Dendritic cell treated with granulocyte-macrophage colony-stimulating factor and Interleukin-4, amounts not matched to agents 40 ng/mL and 50 ng/mL, for 4 days (primary cell): Measurements from ENCODE around the gene HBQ1.
"Not testable (repeated sequence)": the region's sequence is repeated elsewhere in the genome, so short reads cannot be mapped to it uniquely, and the experiment has no call there.

ENCODE experiments used
- H3K27ac Mint-ChIP-seq: one replicate; pipeline ENCODE4 v1.8.0; 2022; ENCODE audit warnings: mild to moderate bottlenecking, mixed read lengths
- H3K27me3 Mint-ChIP-seq: one replicate; pipeline ENCODE4 v1.8.0; 2022; ENCODE audit warnings: mild to moderate bottlenecking, mixed read lengths
- H3K36me3 Mint-ChIP-seq: one replicate; pipeline ENCODE4 v1.8.0; 2022; ENCODE audit warnings: low read depth, mixed read lengths
- H3K4me1 Mint-ChIP-seq: one replicate; pipeline ENCODE4 v1.8.0; 2022; ENCODE audit warnings: low read depth, mixed read lengths
- H3K4me3 Mint-ChIP-seq: one replicate; pipeline ENCODE4 v1.8.0; 2022; ENCODE audit warnings: mild to moderate bottlenecking, moderate library complexity, mixed read lengths
- H3K9me3 Mint-ChIP-seq: one replicate; pipeline ENCODE4 v1.8.0; 2022; ENCODE audit warnings: mixed read lengths
- intact Hi-C: fragments of 100-400 bp; cut with micrococcal nuclease; formaldehyde crosslinking; loops from one replicate; pipeline ENCODE4 v1.15.0; 2022

Gene HBQ1

DNA sequence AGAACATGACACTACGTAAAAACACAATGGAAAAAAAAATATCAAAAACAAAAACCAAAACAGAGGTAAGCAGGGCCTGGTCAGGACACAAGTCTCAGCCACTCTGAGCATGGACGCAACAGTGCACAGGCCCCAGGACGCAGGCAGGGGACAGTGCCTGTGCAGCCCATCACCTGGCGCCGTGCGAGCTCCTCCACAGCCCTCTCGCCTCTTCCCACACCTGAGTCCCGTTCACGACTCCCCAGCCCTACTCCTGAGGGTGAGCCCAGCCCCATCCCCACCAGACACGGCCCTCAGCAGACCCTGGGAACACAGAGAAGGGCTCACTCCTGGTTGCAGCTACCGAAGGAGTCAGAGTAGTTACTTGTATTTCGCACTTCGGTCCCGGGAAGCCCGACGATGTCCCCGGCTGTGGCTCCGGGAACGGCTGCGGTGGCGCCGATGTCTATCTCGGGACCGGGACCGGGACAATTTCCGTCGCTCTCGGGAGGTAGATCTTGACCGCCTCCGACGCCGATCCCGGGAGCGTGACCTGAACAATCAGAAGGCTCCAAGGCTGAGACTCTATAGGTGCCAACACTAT is 9.4 kb downstream of the HBQ1 start:
- no peak overlapping the region for H3K27ac Mint-ChIP-seq
- peaks cover 6% of the 10 kb centered on the region for H3K4me1 Mint-ChIP-seq
- intact Hi-C loops, result no loop called here

DNA sequence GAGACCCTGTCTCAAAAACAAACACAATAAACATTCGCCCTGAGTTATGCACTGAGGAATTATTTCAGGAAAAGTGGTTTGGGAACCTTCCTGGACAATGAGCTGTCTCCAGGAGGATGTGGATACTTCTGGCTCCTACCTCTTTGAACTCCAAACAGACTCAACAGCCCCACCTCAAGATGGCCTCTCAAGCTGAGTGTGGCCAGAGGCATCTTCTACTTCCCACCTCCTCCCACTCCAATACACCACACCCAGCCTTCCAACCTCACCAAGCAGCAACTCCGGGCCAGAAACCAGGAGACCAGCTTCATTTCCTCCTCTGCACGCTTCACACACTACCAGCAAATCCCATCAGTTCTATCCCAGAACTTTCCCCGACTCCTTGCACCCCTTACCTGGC is 11.6 kb downstream of the HBQ1 start:
- peaks cover 99% of the 10 kb centered on the region for H3K36me3 Mint-ChIP-seq
- no peaks in the 10 kb centered on the region for H3K9me3 Mint-ChIP-seq
- H3K4me1 Mint-ChIP-seq, result peaks cover 6% of the 10 kb centered on the region
- no peak overlapping the region for H3K4me3 Mint-ChIP-seq
- intact Hi-C loops, result no loop called here
- H3K27ac Mint-ChIP-seq, result no peak overlapping the region
- H3K27me3 Mint-ChIP-seq, result no peaks in the 10 kb centered on the region

More for the DNA sequence above, 9.4 kb downstream of the HBQ1 start:
- Mint-ChIP-seq H3K9me3 (no peaks in the 10 kb centered on the region), H3K4me3 (no peak overlapping the region), H3K36me3 (peaks cover 92% of the 10 kb centered on the region), H3K27me3 (no peaks in the 10 kb centered on the region)

DNA sequence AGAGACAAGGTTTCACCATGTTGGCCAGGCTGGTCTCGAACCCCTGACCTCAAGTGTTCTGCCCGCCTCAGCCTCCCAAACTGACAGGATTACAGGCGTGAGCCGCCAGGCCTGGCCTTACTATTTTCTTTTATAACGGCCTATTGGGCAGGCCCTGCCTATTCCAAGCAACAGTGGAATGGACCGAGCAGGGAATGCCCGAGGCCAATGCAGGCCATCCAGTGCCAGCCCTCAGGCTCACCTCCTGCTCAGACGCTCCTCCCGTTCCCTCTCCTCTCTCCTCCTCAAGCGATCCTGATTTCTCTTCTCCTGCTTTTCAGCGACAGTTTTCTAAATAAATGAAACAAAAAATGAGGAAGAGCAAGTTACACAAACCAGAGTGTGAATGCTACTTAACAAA is 12.4 kb downstream of the HBQ1 start:
- no peaks in the 10 kb centered on the region for H3K27me3 Mint-ChIP-seq
- H3K27ac Mint-ChIP-seq, result no peak overlapping the region
- H3K4me1 Mint-ChIP-seq, result peaks cover 6% of the 10 kb centered on the region
- H3K36me3 Mint-ChIP-seq, result peaks cover 100% of the 10 kb centered on the region
- intact Hi-C loops, result no loop called here
- H3K9me3 Mint-ChIP-seq, result no peaks in the 10 kb centered on the region
- H3K4me3 Mint-ChIP-seq, result no peak overlapping the region

DNA sequence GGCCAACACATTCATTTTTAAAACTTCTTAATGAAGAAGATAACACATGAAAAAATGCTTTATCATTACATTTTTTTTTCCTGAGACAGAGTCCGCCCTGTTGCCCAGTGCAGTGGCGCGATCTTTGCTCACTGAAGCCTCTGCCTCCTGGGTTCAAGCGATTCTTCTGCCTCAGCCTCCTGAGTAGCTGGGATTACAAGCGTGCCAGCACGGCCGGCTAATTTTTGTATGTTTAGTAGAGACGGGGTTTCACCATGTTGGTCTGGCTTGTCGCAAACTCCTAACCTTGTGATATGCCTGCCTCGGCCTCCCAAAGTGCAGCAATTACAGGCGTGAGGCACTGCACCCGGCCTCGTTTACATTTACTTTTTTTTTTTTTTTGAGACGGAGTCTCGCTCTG is 13.2 kb downstream of the HBQ1 start:
- H3K4me1 Mint-ChIP-seq, result peaks cover 6% of the 10 kb centered on the region
- intact Hi-C loops, result no loop called here
- no peak overlapping the region for H3K27ac Mint-ChIP-seq
- H3K4me3 Mint-ChIP-seq, result no peak overlapping the region
- no peaks in the 10 kb centered on the region for H3K27me3 Mint-ChIP-seq
- H3K36me3 Mint-ChIP-seq, result peaks cover 100% of the 10 kb centered on the region
- H3K9me3 Mint-ChIP-seq, result no peaks in the 10 kb centered on the region

DNA sequence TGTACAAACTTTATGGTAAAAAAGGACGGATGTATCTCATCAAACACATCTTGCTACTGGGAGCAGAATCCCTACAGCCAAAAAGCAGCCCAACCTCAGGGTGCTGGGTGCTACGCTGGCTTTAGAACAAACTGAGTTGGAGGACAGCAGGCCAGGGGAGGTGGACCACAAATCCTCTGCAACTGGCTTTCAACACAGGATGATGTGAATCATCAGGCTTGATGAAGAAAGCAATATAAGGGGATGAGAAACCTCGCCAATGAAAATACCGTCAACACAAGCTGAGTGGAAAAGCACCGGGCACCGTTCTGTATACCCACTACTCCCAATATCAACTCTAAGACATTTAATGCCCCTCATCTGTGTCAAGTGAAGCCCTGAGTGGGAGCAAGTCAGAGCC is 14.3 kb downstream of the HBQ1 start:
- no peaks in the 10 kb centered on the region for H3K9me3 Mint-ChIP-seq
- no peak overlapping the region for H3K4me3 Mint-ChIP-seq
- peaks cover 6% of the 10 kb centered on the region for H3K4me1 Mint-ChIP-seq
- H3K27ac Mint-ChIP-seq, result no peak overlapping the region
- H3K36me3 Mint-ChIP-seq, result peaks cover 100% of the 10 kb centered on the region
- H3K27me3 Mint-ChIP-seq, result no peaks in the 10 kb centered on the region
- intact Hi-C loops, result no loop called here

DNA sequence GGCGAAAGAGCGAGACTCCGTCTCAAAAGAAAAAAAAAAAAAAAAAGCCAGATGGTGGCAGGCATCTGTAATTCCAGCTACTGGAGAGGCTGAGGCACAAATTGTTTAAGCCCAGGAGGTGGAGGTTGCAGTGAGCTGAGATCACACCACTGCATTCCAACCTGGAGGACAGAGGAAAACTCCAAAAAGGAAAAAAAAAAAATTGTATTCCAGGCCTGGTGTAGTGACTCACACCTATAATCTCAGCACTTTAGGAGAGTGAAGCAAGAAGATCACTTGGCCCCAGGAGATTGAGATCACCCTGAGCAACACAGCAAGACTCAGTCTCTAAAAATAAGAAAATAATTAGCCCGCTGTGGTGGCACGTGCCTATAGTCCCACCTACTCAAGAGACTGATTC is 20.1 kb downstream of the HBQ1 start:
- Mint-ChIP-seq H3K27me3 (no peaks in the 10 kb centered on the region), H3K4me1 (no peaks in the 10 kb centered on the region), H3K9me3 (no peaks in the 10 kb centered on the region), H3K4me3 (no peak overlapping the region), H3K36me3 (peaks cover 96% of the 10 kb centered on the region), H3K27ac (no peak overlapping the region)
- intact Hi-C loops, result no loop called here

DNA sequence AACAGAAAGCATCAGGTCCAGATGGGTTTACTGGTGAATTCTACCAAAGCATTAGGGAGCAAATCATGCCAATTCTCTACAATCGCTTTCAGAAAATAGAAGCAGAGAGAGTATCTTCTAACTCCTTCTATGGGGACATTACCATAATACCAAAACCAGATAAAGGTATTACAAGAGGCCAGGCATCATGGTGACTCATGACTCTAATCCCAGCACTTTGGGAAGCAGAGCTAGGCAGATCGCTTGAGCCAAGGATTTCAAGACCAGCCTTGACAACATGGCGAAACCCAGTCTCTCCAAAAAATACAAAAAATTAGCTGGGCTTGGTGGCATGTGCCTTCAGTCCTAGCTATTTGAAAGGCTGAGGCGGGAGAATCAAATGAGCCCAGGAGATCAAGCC is 23.0 kb downstream of the HBQ1 start:
- H3K27ac Mint-ChIP-seq, result no peak overlapping the region
- peaks cover 95% of the 10 kb centered on the region for H3K36me3 Mint-ChIP-seq
- no peaks in the 10 kb centered on the region for H3K27me3 Mint-ChIP-seq
- intact Hi-C loops, result no loop called here
- no peak overlapping the region for H3K4me3 Mint-ChIP-seq
- no peaks in the 10 kb centered on the region for H3K9me3 Mint-ChIP-seq
- H3K4me1 Mint-ChIP-seq, result no peaks in the 10 kb centered on the region

DNA sequence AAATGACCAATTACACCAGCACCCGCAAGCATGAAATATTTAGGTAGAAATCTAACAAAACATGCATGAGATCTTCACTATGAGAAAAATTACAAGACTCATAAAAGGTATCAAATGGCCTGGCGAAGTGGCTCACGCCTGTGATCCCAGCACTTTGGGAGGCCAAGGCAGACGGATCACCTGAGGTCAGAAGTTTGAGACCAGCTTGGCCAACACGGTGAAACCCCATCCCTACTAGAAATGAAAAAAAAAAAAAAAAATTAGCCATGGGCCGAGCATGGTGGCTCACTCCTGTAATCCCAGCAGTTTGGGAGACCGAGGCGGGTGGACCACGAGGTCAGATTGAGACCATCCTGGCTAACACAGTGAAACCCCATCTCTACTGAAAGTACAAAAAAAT is 23.8 kb downstream of the HBQ1 start:
- H3K4me1 Mint-ChIP-seq, H3K9me3 Mint-ChIP-seq, H3K4me3 Mint-ChIP-seq, H3K27me3 Mint-ChIP-seq, H3K27ac Mint-ChIP-seq, intact Hi-C loops: not testable (repeated sequence)
- H3K36me3 Mint-ChIP-seq, result peaks cover 95% of the 10 kb centered on the region

DNA sequence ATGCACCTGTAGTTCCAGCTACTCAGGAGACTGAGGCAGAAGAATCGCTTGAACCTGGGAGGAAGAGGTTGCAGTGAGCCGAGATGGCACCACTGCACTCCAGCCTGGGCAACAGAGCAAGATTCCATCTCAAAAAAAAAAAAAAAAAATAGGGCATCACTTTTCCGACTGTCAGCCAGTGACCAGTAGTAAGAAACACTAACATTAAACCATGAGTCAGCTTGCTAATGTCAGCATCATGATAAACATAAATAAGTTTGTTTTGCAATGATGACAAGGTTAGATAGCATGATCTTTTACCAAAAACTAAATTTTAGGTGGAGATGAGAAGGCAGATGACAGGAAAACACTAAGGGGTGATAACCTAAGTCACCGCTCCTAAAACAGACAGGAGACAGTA is 29.1 kb downstream of the HBQ1 start:
- intact Hi-C loops, result not testable (repeated sequence)
- H3K36me3 Mint-ChIP-seq, result peaks cover 96% of the 10 kb centered on the region

DNA sequence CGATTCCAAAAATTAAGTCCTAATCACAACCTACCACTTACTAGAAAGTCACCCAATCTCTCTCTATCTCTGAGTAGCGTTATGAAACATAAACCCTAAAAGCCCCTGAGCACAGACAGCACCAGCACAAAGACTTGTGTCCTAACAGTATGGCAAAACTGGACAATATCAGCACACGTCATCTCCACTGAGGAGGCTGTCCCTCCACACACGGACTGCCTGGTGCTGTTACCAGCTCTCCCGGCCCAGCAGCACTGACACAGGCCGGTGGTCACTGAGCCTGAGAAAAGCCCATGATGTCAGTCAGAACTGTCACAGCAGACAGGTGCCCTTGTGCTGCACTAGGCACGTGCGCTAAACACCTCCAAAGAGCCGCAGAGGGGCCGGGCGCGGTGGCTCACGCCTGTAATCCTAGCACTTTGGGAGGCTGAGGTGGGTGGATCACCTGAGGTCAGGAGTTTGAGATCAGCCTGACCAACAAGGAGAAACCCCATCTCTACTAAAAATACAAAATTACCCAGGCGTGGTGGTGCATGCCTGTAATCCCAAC is 31.4 kb downstream of the HBQ1 start:
- H3K27me3 Mint-ChIP-seq, H3K4me3 Mint-ChIP-seq, H3K4me1 Mint-ChIP-seq, intact Hi-C loops, H3K27ac Mint-ChIP-seq, H3K9me3 Mint-ChIP-seq: not testable (repeated sequence)
- H3K36me3 Mint-ChIP-seq, result peaks cover 98% of the 10 kb centered on the region

More for the DNA sequence above, 29.1 kb downstream of the HBQ1 start:
- not testable (repeated sequence) for H3K4me1 Mint-ChIP-seq, H3K4me3 Mint-ChIP-seq, H3K27me3 Mint-ChIP-seq, H3K9me3 Mint-ChIP-seq, H3K27ac Mint-ChIP-seq

DNA sequence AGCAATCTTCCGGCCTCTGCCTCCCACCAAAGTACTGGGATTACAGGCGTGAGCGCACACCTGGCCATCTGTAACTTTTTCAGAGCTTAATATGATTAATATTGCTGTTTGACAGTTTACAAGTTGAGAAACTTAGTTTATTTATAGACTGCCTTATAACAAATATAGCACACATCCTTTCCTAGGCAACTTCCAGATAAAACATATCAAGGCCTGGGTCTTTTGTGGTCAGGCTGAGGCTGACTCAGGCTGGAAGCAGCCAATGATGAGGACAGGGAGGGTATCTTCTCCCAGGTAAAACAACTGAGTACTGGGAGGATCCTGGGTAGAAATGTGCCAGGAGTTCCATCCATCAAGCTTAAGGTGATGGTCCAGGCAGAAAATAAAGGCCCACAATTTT is 32.7 kb downstream of the HBQ1 start:
- Mint-ChIP-seq H3K27me3 (no peaks in the 10 kb centered on the region), H3K4me1 (no peaks in the 10 kb centered on the region), H3K4me3 (no peak overlapping the region), H3K36me3 (peaks cover 100% of the 10 kb centered on the region), H3K9me3 (no peaks in the 10 kb centered on the region), H3K27ac (no peak overlapping the region)
- intact Hi-C loops, result no loop called here

DNA sequence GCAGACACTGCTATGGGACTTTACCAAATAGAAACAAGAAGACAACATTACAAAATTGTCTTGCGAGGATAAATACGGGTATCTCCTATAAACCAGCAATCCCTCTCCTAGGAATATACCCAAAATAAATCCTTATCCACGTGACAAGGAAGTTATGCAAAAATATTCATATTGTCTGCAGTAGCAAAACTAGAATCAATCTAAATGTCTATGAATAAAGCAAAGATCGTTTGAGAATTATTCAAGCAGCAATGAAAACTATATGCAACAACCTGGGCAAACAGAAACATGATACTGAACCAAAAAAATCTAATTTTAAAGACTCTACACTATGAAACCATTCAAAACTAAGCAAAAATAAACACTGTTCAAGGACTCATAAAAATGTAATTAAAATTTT is 39.8 kb downstream of the HBQ1 start:
- H3K36me3 Mint-ChIP-seq, result peaks cover 100% of the 10 kb centered on the region
- no peaks in the 10 kb centered on the region for H3K9me3 Mint-ChIP-seq
- no peaks in the 10 kb centered on the region for H3K4me1 Mint-ChIP-seq
- H3K27ac Mint-ChIP-seq, result no peak overlapping the region
- no peak overlapping the region for H3K4me3 Mint-ChIP-seq
- intact Hi-C loops, result no loop called here
- H3K27me3 Mint-ChIP-seq, result no peaks in the 10 kb centered on the region

DNA sequence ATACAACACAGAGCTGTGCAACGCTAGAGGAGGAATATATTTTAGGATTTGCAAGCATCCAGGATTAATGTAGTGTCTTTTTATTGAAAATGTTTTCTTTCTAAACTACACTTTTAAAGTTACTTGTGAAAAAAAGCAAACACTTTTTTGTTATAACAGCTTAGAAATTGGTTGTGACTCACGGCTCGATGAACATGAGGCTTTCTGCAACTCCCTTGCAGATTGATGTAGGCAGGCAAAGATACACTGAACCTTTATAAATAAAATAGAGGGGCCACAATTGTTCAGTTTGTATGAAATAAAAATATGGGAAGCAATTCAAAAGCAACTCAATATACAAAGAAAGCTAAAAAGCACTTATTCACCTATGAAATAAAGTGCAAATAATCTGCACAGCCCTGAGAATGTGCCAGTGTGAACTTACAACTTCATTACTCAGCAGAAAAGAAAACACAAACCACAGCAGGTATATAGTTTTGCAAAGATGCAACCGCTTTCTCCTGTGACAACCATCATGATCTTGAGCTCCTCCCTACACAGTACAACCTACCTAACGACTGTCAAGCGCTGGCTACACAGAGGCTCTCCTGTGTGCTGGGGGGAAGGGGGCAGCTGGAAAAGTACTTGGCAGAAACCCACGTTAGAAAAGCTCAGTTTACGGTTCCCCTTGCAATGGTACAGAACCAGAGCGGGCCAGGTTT is 48.0 kb downstream of the HBQ1 start:
- H3K27me3 Mint-ChIP-seq, result no peaks in the 10 kb centered on the region
- intact Hi-C loops, result no loop called here
- peak overlapping the region; percentile 92 for H3K4me3 Mint-ChIP-seq
- no peaks in the 10 kb centered on the region for H3K9me3 Mint-ChIP-seq
- peak overlapping the region; percentile 94 for H3K27ac Mint-ChIP-seq
- H3K36me3 Mint-ChIP-seq, result peaks cover 58% of the 10 kb centered on the region
- peaks cover 12% of the 10 kb centered on the region for H3K4me1 Mint-ChIP-seq

DNA sequence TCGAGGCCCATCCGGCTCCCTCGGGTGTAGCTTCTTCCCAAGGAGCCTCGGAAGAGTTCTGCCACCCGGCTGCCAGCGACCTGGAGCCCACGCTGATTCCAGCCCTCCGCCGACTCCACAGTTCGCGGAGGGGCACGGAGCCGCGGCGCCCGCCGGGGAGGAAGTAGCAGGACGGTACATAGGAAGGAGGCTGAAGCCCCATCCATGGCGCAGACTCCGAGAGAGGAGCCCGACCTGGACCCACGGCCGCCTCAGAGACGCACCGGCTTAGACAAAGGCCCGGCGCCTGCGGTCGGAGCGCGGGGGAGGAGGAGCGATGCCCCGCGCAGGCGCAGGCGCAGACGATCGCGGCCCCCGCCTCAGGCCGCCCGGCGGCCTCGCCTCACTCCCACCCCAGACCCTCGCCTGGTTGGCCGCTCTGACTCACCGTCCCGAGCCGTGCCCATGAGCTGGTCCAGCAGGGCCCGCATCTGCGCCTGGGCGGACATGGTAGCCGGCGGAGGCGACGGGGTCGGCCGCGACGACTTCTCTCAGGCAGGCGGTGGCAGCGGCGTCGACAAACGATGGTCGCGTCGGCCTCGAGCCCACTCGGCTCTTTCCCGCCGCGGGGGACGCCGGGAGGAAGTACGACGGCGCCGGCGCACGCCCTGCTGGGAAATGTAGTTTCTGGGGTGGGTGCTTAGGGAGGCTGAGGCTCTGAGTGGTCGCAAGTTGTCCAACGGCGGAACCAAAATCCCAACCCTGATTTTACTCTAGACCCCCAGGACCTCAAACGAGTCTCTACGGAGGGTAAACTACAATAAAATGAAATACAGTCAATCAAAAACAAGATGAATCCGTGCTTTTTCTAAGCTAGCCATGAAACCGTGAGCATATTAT is 48.8 kb downstream of the HBQ1 start, which contains the start of gene LUC7L:
Gene LUC7L, minus strand, starts transcription at position 598 of the 879 bp plus-strand sequence. Its CDS starts 110 bp downstream, at position 488.
- H3K27ac Mint-ChIP-seq, result peak within 1 kb of the TSS; percentile 94
- intact Hi-C loops, result no loop called here
- H3K27me3 Mint-ChIP-seq, result no peaks in the 10 kb centered on the region
- no peaks in the 10 kb centered on the region for H3K9me3 Mint-ChIP-seq
- H3K36me3 Mint-ChIP-seq, result peaks cover 51% of the 10 kb centered on the region
- H3K4me1 Mint-ChIP-seq, result peaks cover 13% of the 10 kb centered on the region
- peak within 1 kb of the TSS; percentile 92 for H3K4me3 Mint-ChIP-seq
